HCT116 (cell line): ENCODE results near the gene MCF2L.

Experiments used
- ATF3 ChIP-seq: IDR thresholded peaks from 2 replicates; pipeline ENCODE4 v1.6.1; 2012
- CEBPB ChIP-seq: IDR thresholded peaks from 2 replicates; pipeline ENCODE4 v1.6.1; 2012; ENCODE audit warnings: low read depth
- CTCF ChIP-seq, 3 experiments: fragments of 200-600 bp in 1 of 3; sonication (generic) in 1 of 3; IDR thresholded peaks in 2 of 3; conservative IDR thresholded peaks in 1 of 3; 2 replicates each; pipeline ENCODE4 v1.5.1; 2012 to 2017; ENCODE audit warnings: low read depth in 2 of 3, low read length in 2 of 3, antibody characterized with exemption in 1 of 3, borderline replicate concordance in 1 of 3, control low read depth in 1 of 3, mild to moderate bottlenecking in 1 of 3, mixed read lengths in 1 of 3, mixed run types in 1 of 3, moderate library complexity in 1 of 3; ENCODE audit not compliant: insufficient read depth in 1 of 3
- EZH2 ChIP-seq: fragments of 200-600 bp; sonication (generic); IDR thresholded peaks from 2 replicates; pipeline ENCODE4 v1.6.1; 2017; ENCODE audit warnings: antibody characterized with exemption, mixed run types
- JUND ChIP-seq: IDR thresholded peaks from 2 replicates; pipeline ENCODE4 v1.6.1; 2012
- MAX ChIP-seq: IDR thresholded peaks from 2 replicates; pipeline ENCODE4 v1.6.1; 2012
- POLR2A ChIP-seq: IDR thresholded peaks from 2 replicates; pipeline ENCODE4 v1.7.0; 2011; ENCODE audit warnings: borderline replicate concordance; ENCODE audit not compliant: insufficient read depth, insufficient read length; ENCODE audit errors: extremely low read depth
- POLR2AphosphoS5 ChIP-seq: IDR thresholded peaks from 2 replicates; pipeline ENCODE4 v1.6.1; 2011; ENCODE audit warnings: mild to moderate bottlenecking, low read depth, low read length, moderate library complexity
- REST ChIP-seq: IDR thresholded peaks from 2 replicates; pipeline ENCODE4 v1.6.1; 2012; ENCODE audit warnings: low read depth
- SIN3A ChIP-seq: IDR thresholded peaks from 2 replicates; pipeline ENCODE4 v1.6.1; 2012; ENCODE audit warnings: low read depth

GRCh38 chr13:112965573-112966115 is 3.4 kb upstream of the MCF2L start:
- TF ChIP-seq CTCF (IDR thresholded peaks at IDR 0.05 in 2 of 3, conservative IDR thresholded peaks at IDR 0.05 in 1 of 3; ENCODE audit: borderline replicate concordance in 1 of 3, insufficient read depth in 1 of 3, low read depth in 2 of 3, low read length in 2 of 3): no peak
- TF ChIP-seq ATF3: no peak
- TF ChIP-seq SIN3A: no peak
- no peak for TF ChIP-seq POLR2A
- TF ChIP-seq EZH2: no peak
- no peak for TF ChIP-seq POLR2AphosphoS5
- TF ChIP-seq JUND: no peak
- no peak for TF ChIP-seq CEBPB
- no peak for TF ChIP-seq MAX
- TF ChIP-seq REST: no peak
